Astrocyte (in vitro differentiated cells and primary cell): ENCODE data around the gene GDPD4.

Experiments used
- CTCF ChIP-seq: IDR thresholded peaks from 2 replicates; pipeline ENCODE4 v1.5.1; 2011; ENCODE audit warnings: low read depth, mild to moderate bottlenecking, inconsistent platforms, low read length, moderate library complexity; ENCODE audit not compliant: insufficient read depth
- EZH2 ChIP-seq: IDR thresholded peaks from 2 replicates; pipeline ENCODE4 v1.6.1; 2012; ENCODE audit warnings: mild to moderate bottlenecking, low read length, inconsistent platforms; ENCODE audit not compliant: insufficient read depth

- TF ChIP-seq CTCF (no peak), EZH2 (no peak)
These were observed 120.3 kb downstream of the GDPD4 start for GRCh38 chr11:77181226-77181625.
